Right kidney (tissue), 1 donor: ENCODE measurements around the gene SPATA13.
A peak's percentile ranks its signal among the peaks of the same experiment; 100 is the strongest.

Experiments
- DNase-seq: peaks from one replicate; pipeline ENCODE4 v3.0.0-alpha.2; 2016

Gene SPATA13

DNA sequence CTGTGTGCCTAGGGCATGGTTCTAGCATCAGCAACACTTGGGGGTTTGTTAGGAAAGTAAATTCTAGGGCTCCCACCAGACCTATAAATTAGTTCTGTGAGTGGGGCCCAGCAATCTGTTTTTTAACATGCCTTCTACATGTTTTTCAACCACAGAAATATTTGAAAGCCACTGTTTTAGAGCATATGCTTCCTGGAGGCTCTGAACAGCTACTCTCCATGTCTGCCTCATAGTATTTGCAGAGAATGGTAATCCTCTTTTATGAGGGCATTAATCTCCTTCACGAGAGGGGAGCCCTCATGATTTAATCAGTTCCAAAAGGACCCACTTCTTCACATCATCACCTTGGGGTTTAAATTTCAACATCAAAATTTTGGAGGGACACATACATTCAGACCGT, 6.0 kb downstream of the SPATA13 start:
- no peak for DNase-seq

- no peak for DNase-seq
These were observed 7.3 kb downstream of the SPATA13 start for GRCh38 chr13:24167666-24168391.

- no peak for DNase-seq
These were observed 7.9 kb downstream of the SPATA13 start for GRCh38 chr13:24168392-24168750.

GRCh38 chr13:24168979-24169378, 8.5 kb downstream of the SPATA13 start:
- DNase-seq: no peak

DNA sequence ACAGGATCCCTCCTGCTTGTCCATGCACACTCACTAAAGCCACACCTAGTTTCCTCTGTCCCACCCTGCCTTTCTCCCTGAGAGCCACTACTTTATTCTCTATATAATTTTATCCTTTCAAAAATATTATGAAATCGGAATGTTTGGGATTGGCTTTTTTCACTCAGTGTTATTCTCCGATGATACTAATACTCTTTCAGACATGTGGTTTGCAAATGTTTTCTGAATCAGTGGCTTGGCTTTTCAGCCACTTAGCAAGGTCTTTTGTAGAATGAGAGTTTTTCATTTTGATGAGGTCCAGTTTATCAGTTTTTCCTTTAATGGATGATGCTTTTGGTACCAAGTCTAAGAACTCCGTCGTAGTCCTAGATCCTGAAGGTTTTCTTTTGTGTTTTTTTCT, 11.6 kb downstream of the SPATA13 start:
- no peak for DNase-seq

DNA sequence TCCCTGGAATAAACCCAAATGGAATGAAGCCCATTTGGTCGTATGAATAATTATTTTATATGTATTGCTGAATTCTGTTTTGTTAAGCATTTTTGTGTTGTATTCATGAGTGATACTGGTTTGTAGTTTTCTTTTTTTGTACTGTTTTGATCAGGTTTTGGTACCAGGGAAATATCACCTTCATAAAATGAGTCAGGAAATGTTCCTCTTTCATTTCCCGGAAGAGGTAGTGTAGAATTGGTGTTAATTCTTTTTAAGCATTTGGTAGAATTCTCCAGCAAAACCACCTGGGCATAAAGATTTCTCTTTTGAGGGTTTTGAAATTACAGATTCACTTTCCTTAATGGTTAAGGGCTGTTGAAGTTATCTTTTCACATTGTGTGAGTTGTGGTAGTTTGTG, 13.3 kb downstream of the SPATA13 start:
- no peak for DNase-seq

- no peak for DNase-seq
These were observed 15.3 kb downstream of the SPATA13 start for GRCh38 chr13:24175847-24176246.

- DNase-seq: no peak
These were observed 16.0 kb downstream of the SPATA13 start for GRCh38 chr13:24176351-24177101.

DNA sequence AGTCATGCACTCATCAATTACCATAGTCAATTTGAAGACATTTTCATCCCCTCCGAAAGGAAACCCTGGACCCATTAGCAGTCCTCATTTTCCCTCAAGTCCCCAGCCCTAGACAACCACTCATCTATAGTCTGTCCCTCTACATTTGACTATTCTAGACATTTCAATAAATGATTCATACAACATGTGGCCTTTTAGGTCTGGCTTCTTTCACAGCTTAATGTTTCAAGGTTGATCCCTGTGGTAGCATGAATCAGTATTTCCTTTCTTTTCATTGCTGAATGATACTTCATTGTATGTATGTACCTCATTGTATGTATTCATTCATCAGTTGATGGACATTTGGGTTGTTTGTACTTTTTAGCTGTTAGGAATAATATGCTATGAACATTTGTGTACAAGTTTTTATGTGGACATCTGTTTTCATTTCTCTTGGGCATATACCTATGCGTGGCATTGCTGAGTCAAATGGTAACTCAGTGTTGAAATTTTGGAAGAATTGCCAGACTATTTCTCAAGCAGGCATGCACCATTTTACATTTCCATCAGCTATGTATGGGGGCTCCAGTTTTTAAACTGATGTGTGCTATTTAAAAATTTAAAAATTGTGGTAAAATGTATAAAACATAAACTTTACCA, 18.4 kb downstream of the SPATA13 start:
- DNase-seq: no peak

DNA sequence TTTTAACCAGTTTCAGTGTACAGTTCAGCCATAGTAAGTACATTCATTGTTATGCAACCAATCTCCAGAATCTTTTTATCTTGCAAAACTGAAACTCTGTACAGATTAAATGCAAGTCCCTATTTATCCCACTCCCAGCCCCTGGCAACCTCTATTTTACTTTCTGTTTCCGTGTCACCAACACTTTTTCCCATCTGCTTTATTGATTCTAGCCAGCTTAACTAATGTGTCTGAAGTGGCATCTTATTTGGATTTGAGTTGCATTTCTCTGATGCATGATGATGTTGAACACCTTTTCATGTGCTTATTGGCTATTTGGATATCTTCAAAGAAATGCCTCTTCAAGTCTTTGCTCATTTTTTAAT, 18.9 kb downstream of the SPATA13 start:
- DNase-seq: no peak

- no peak for DNase-seq
These were observed 20.3 kb downstream of the SPATA13 start for GRCh38 chr13:24180750-24181377.

DNA sequence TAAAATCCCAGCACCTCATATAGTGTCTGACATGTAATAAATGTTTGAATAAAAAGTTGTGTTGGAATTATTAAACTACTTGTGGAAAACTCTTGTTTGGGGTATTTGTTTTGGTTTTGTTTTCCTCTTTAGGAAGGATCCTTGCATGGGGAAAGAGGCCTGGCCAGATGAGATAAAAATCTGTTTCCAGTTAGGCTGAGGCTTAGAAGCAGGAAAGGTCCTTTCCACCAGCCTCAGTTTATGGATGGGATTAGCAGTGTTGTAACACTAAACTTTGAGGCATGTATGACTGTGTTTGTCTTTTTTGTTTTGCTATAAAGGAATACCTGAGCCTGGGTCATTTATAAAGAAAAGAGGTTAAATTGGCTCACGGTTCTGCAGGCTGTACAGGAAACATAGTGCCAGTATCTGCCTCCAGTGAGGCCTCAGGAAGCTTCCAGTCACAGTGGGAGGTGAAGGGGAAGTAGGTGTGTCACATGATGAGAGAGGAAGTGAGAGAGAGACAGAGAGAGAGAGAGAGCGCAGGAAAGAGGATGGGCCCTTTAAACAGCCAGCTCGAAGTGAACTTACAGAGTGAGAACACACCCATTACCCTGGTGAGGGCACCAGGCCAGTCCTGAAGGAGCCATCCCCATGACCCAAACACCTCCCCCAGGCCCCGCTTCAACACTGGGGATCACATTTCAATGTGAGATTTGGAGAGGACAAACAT, 21.6 kb downstream of the SPATA13 start:
- DNase-seq: no peak

DNA sequence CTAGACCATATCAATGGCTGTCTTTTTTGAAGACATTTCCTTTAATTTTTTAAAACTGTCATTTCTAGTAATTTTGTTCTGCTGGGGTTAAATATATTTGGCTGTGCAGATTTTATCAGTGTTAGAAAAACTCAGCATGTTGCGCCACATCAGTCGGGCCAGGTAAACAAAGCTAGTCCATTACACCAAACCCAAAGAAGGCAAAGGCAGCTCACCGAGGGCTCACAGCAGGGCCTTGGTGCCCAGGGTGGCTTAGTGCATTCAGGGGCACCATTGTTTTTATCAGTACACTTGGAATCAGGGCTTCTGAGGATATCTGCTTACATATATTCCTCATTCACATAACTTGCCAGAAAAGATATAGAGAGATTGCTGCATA, 22.2 kb downstream of the SPATA13 start:
- DNase-seq: no peak

DNA sequence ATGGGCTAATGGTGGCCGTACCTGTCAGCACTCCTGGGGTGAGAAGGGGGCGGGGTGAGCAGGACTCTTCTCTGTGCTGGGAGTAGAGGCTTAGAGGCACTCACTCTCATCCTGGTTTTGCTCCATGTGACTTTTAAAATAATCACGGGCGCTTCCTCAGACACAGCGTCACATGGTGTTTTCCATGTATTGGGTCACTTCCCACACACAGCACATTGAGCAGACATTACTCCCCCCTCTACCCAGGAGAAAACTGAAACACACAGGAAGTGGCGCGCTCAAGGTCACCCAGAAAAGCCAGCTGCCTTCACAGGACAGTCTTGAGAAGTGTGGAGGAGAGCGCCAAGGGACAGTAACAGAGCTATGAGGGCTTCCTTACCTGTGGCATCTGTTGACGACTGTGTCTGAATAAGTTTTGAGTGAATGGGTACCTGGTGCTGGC, 23.2 kb downstream of the SPATA13 start:
- peak; percentile 33 for DNase-seq

DNA sequence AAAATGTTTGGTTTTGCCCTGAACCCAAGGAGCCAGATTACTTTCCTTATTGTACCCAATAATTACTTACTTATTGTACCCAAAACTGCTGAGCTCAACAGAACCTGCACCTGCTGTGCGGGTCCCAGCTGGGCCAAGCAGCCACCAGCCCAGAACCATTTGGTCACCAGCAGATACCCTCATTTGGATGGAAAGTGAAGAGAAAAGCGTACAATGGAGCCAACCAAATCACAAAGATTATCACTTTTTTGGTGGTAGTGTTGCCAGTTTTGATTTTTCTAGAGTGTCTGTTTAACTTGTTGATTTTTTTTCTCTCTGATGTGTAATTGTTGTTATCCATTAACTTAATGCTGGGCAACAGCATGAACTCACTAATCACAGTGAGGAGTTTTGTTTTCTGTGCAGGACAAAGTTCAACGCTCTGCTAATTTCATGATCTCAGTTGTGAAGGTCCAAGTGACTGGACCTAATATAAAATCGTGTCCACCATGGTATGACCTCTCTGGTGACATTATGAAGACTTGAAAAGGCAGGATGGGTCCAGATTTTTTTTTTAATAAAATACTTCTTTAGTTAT, 23.8 kb downstream of the SPATA13 start:
- DNase-seq: peak; percentile 63

GRCh38 chr13:24184882-24185281, 24.4 kb downstream of the SPATA13 start:
- DNase-seq: peak; percentile 36

- no peak for DNase-seq
These were observed 25.2 kb downstream of the SPATA13 start for GRCh38 chr13:24185591-24186232.

GRCh38 chr13:24187185-24187584, 26.7 kb downstream of the SPATA13 start:
- no peak for DNase-seq

DNA sequence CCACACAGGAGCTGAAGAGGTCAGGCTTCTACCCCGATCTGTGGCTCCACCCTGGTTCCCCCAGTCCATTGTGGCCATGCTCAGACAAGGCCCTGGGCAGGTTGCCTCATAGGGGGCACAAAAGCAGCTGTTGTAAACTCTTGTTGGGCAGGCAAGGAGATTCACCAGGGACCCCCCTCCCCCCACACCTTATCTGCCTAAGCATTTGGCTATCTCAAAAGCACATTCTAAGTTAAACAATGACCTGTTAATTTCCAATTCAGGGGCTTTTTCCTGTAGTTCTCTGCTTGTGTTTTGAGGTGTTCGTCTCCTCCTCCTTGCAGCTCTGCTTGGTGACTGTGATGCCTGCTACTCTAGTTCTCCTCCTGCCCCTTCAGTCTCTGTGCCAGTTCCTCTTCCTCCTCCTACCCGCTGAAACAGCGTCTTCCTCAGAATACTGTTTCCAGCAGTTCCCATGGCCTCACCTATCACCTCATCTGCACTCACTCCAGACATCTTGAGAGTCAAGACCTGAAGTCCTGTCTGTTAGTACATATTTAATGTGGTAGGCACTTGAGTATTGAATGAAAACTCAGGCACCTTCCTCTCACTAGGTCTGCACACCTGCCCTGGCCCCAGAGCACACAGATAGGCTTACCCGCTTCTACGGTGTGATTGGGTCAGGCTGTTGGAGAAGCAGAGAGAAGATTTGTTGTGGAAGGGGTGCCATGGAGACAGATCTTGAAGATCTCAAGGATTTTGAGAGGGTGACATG, 31.7 kb downstream of the SPATA13 start:
- DNase-seq: no peak

- no peak for DNase-seq
These were observed 32.3 kb downstream of the SPATA13 start for GRCh38 chr13:24192811-24193162.

- no peak for DNase-seq
These were observed 33.9 kb downstream of the SPATA13 start for GRCh38 chr13:24194447-24194846.
